DND-41 (cell line): ENCODE data around the gene BPIFB6.

Experiments used
- EZH2 ChIP-seq: IDR thresholded peaks from 3 replicates; pipeline ENCODE4 v1.6.1; 2012; ENCODE audit warnings: borderline replicate concordance, low read depth, mild to moderate bottlenecking, moderate library complexity, low read length, inconsistent platforms; ENCODE audit not compliant: severe bottlenecking
- TF ChIP-seq, protein P1 (sequence below): IDR thresholded peaks from 2 replicates; pipeline ENCODE4 v1.5.1; 2012; ENCODE audit warnings: borderline replicate concordance, low read length, moderate library complexity, mild to moderate bottlenecking; ENCODE audit not compliant: poor library complexity, severe bottlenecking; ENCODE audit errors: extremely low read depth

DNA sequence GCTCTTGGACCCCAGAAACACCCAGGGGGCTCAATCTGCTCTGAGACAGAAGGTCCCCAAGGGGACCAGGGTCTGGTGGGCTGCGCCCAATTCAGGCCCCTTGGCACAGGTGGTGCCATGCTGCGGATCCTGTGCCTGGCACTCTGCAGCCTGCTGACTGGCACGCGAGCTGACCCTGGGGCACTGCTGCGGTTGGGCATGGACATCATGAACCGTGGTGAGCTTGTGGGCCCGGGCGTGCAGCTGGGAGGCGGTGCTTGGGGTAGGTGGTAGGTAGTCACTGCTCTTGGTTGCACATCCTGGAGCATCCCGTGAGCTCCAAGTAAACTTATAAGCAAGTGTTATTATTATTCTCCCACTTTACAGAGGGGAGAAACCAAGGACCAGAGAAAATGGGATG, at the start of gene BPIFB6:
- no peak for TF ChIP-seq EZH2
- TF ChIP-seq, protein P1, sequence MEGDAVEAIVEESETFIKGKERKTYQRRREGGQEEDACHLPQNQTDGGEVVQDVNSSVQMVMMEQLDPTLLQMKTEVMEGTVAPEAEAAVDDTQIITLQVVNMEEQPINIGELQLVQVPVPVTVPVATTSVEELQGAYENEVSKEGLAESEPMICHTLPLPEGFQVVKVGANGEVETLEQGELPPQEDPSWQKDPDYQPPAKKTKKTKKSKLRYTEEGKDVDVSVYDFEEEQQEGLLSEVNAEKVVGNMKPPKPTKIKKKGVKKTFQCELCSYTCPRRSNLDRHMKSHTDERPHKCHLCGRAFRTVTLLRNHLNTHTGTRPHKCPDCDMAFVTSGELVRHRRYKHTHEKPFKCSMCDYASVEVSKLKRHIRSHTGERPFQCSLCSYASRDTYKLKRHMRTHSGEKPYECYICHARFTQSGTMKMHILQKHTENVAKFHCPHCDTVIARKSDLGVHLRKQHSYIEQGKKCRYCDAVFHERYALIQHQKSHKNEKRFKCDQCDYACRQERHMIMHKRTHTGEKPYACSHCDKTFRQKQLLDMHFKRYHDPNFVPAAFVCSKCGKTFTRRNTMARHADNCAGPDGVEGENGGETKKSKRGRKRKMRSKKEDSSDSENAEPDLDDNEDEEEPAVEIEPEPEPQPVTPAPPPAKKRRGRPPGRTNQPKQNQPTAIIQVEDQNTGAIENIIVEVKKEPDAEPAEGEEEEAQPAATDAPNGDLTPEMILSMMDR: no peak
